NCI-H187 treated with DMSO at 0.1 percent for 48 hours (cell line): ENCODE data around the gene PRSS57.

ENCODE experiments used
- DNase-seq: peaks from one replicate; lab custom pipeline; 2025; lab: John Stamatoyannopoulos, UW

PRSS57 gene

DNA sequence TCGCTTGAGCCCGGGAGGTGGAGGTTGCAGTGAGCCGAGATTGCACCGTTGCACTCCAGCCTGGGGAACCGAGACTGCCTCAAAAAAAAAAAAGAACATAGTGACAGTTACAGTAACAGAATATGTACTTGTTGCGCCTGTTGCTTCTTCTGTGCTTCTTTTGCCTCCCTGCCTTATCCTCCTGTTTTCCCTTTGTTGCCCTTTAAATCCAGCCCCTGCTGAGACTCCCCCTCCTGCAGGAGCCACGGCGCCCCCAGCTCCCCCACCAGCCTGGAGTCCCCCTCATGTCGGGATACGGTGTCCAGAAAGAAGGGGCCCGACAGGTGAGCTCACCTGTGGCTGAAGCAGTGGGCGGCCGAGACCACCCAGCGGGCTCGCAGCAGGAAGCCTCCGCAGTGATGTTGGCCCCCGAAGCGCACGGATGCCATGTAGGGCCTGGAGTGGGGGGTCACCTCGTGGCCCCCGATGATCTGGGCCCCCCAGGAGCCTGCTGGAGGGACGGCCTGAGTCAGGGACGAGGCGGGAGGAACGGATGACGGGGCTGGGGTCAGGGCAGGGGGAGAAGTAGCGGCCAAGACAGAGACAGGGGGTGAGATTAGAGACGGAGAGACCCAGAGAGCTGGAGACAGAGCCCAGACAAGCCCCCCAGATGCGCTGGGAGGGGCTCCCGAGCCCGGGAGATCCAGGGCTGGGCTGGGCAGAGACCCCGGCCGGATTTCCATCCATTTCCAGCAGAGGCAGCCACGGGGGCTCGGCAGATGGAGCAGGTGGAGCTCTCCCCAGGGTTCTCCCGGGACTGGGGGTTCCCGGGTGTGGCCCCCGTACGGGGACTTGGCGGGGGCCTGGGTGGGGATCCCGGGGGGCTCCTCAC is 536 bp downstream of the PRSS57 start:
- no peak for DNase-seq

DNA sequence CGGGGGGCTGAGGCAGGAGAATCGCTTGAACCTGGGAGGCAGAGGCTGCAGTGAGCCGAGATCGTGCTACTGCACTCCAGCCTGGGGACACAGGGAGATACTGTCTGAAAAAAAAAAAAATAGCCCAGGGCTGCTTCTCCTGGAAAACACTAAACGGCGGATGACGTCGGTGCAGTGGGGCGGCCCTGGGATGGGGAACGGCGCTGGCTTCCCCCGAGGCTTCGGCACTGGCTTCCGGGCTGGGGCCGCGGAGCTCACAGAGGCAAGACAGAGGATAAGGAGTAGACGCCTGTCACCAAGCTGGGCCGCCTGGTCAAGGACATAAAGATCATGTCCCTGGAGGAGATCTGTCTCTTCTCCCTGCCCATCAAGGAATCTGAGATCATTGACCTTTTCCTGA is 5.0 kb downstream of the PRSS57 start:
- no peak for DNase-seq

DNA sequence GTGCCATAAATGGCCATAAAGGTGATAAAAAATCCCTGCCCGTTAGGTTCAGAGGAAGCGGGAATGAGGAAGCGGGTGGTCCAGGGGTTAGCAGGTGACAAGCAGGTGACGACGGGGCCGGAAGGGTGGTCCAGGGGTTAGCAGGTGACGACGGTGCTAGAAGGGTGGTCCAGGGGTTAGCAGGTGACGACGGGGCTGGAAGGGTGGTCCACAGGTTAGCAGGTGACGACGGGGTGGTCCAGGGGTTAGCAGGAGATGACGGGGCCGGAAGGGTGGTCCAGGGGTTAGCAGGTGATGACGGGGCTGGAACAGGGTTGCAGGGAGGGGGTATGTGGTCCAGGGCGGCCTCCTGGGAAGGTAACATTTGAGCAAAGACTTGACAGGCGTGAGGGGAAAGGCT is 6.3 kb downstream of the PRSS57 start:
- DNase-seq = no peak

DNA sequence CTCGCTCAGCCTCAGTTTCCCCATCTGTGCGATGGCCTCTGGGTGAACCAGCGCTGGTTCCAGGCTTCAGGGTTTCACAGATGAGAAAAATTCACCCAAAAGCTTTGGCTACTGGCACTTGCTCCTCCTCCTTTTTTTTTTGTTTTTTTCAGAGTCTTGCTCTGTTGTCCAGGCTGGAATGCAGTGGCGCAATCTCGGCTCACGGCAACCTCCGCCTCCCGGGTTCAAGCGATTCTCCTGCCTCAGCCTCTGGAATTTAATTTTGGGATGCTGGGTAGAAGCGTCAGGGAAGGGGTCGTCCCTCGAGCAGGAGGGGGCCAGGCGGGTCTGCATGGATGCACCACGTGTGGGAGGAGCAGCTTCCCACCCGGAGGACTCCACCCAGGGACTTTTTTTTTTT is 7.0 kb downstream of the PRSS57 start:
- no peak for DNase-seq

DNA sequence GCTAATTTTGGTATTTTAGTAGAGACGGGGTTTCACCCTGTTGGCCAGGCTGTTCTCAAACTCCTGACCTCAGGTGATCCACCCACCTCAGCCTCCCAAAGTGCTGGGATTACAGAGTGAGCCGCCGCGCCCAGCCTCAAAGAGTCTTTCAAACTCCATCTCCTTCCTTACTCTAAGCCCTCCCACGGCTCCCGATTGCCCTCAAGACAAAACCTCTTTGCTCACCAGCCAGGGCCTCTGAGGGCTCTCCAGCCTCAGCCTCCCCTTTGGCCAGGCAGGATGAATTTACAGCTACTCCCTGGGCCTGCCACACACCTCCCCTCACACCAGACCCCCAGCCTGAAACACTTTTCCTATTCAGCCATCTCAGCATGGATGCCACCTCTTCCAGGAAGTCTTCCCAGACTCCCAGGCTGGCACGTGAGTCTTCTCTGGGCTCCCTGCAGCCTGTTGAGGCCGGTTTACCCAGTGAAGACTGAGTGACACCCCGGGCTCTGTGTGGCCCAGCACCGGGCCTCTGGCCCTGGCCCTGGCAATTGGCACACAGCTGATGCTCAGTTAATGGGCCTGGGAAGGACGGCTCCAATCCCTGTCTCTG is 7.6 kb downstream of the PRSS57 start:
- DNase-seq = no peak

DNA sequence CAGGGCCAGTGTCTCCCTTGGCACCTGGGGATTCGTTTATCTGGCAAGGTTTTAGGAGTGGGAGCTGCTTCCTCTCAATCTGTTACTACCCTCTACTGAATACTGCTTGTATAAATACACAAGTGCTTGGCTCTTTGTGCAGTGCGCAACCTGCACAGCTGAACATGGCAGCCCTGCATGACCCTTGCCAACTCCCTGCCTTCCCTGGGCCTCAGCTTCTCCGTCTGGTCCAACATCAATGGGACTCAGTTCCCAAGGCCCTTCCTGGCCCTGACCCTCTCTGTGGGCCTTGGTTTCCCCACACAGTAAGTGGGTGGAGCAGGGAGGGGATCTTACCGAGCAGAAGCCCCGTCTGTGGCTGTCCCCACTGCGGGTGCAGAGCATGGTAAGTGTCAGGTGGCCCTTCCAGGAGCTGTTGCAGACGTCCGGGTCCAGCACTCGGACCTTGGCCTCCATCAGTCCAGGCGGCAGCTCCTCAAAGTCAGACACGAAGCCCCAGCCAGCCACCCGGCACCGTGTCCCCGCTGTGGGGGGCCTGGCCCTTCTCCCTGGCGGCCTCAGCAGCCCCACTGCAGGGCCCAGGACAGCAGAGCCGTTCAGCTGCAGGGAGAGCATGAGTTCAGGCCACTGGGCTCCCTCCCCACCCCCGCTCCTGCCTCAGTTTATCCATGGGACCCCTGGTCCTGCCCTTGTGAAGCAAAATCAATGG is 8.5 kb downstream of the PRSS57 start:
- DNase-seq = no peak

DNA sequence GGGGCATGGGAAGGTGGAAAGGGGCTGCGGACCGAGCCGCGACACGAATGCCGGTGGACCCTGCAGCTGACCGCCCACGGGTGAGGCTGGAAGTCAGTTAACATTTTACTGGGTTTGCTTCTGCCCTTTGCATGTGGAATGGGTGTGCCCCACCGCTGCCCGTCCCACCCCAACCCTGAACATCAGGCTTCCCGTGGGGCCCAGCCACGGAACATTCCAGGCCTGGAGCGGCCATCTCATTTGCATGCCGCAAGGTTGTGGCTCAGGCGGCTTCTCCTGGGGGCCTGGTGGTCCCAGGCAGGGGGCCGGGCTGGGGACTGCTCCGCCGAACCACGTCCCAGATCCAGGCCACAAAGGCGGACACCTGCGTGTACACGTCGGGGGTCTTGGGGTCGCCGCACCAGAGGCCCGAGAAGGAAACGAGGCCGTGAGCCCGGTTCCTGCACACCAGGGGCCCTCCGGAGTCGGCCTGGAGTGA is 9.8 kb downstream of the PRSS57 start:
- DNase-seq = no peak

DNA sequence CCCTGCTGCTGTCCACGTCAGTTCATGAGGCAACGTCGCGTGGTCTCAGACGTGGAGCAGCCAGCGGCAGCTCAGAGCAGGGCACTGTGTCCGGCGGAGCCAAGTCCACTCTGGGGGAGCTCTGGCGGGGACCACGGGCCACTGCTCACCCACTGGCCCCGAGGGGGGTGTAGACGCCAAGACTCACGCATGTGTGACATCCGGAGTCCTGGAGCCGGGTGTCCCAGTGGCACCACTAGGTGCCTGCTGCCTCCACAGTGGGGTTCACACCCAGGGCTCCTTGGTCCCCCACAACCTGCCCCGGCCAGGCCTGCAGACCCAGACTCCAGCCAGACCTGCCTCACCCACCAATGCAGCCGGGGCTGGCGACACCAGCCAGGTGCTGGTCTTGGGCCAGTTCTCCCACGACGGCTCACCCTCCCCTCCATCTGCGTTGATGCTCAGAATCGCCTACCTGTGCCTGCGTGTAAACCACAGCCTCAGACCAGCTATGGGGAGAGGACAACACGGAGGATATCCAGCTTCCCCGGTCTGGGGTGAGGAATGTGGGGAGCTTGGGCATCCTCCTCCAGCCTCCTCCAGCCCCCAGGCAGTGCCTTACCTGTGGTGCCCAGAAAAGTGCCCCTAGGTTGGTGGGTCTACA is 12.5 kb downstream of the PRSS57 start:
- DNase-seq = no peak

DNA sequence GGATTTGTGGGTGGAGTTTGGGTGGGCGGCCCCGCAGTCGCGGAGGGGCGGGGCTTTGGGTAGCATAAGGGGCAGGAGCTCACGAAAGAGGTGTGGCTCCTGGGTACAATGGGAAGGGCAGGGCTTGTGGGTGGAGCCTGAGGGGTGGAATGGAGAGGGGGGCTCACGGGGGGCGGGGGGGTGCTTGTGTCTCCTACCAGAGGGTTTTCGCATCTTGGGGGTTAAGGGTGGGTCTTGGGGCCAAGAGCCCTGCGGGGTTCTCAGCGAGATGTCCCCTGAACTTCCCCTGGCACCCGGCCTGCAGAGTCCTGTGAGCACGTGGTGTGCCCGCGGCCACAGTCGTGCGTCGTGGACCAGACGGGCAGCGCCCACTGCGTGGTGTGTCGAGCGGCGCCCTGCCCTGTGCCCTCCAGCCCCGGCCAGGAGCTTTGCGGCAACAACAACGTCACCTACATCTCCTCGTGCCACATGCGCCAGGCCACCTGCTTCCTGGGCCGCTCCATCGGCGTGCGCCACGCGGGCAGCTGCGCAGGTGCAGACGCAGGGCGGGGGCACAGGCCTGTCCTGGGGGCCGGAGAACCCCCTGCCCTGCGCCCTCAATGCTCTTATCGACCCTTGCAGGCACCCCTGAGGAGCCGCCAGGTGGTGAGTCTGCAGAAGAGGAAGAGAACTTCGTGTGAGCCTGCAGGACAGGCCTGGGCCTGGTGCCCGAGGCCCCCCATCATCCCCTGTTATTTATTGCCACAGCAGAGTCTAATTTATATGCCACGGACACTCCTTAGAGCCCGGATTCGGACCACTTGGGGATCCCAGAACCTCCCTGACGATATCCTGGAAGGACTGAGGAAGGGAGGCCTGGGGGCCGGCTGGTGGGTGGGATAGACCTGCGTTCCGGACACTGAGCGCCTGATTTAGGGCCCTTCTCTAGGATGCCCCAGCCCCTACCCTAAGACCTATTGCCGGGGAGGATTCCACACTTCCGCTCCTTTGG is 13.9 kb downstream of the PRSS57 start:
- no peak for DNase-seq

DNA sequence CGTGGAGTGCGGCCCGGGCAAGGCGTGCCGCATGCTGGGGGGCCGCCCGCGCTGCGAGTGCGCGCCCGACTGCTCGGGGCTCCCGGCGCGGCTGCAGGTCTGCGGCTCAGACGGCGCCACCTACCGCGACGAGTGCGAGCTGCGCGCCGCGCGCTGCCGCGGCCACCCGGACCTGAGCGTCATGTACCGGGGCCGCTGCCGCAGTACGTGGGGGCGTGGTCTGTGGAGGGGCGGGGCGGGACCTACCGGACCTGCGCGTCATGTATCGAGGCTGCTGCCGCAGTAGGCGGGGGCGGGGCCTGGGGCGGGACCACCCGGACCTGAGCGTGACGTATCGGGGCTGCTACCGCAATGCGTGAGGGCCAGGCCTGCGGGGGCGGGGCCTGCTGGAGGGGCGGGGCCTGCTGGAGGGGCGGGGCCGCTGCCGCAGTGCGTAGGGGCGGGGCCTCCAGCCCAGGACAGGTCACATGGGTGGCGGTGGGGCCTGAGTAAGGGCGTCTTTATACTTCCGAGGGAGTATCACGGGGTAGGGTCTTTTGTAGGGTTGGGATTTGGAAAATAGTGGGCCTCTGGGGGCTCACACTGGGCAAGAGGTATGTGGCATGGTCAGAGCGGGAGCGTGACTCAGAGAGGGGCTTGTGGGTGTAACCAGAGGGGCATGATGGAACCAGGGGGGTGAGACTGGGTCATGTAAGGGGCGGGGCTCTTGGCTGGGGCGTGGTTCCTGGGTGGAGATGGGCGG is 14.8 kb downstream of the PRSS57 start:
- peak; percentile 91 for DNase-seq

DNA sequence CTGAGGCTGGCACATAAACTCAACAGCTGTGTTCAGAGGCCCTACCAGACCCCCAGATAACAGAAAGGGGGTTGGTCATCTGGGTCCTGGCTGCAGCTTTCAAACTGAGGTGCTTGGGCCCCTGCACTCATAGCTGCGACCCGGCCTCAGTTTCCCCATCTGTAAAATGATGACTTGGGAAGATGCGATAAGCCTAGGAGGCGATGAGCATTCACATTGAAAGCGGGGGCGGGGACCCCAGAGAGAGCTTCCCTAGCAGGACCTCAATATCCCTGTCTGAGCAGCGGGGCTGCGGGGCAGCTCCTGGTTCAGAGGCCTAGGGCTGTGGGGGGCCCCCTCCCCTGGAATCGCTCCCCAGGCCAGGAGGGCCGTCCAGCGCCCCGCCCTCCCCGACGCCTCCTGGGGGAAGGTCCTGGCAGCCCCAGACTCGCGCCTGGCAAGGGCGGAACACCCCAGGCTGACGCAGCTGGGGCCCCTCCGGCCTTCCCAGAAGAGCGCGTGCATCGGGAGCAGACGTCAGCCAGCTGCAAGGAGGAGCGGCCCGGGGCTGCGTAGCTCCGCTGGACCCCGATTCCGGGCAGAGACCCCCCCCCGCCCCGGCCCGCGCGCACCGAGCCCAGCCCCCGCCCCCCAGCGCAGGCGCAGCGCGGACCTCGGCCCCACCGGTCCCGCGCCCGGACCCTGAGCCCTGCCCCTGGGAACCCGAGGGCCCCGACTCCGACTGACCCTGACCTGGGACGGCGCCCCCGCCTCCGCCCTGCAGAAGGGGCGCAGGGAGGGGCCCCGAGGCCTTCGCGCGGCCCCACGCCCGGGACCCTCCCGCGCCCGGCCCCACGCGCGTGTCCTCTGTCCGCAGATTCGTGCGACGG is 15.6 kb downstream of the PRSS57 start:
- DNase-seq = no peak

DNA sequence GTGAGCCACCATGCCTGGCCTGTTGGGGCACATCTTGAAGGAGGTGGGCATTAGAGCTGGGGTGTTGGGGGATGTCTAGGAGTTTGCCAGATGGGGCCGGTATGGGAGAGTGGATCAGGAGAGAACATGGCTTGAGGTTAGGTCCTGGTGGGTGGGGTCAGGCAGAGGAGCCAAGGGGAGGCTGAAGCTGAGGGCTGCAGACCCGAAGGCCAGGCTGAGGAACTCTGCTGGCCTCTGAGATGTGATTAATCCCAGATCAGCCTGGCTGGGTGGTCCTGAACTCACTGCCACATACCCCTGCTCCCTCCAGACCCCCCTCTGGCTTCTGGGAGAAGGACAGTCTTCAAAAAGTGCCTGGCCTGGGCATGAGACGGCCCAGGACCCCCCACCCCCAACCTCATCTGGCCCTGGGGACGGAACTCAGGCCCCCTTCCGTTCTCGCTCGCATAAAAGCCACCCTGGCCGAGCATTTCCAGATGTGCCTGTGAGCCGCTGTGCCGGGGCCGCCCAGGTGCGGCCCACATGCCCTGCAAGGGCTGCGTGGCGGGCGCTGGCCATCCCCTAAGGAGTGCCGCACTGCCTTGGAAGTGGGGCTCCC is 16.4 kb downstream of the PRSS57 start:
- no peak for DNase-seq

DNA sequence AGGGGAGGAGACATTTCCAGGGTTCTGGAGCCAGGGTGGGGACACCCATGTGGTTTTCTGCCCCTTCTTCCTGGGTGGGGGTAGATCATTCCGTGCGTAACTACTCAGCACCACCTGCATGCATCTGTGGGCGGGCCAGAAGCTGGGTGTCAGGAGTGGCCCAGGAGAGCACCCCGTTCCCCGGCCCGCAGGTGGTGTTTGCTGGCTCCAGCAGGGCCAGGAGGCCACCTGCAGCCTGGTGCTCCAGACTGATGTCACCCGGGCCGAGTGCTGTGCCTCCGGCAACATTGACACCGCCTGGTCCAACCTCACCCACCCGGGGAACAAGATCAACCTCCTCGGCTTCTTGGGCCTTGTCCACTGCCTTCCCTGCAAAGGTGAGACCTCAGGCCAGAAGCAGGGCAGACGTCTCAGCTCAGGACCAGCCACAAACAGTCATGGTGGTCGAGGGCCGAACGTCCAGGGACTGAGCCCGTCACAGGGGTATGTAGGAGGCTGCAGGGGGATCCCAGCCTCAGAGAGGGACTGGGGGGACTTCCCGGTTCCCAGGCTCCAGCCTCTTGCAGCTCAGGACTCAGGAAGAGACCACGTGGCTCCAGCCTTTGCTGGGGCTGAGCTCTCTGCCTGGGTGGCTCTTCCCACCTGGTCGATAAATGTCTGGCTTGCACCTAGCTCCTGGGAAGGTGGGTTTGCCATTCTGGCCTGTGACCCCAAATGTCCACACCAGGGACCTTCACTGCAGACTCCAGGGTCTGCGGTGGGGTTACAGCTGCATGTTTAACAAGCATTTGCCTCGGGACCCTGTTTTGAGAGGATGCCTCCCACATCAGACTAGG is 17.4 kb downstream of the PRSS57 start:
- DNase-seq = no peak

DNA sequence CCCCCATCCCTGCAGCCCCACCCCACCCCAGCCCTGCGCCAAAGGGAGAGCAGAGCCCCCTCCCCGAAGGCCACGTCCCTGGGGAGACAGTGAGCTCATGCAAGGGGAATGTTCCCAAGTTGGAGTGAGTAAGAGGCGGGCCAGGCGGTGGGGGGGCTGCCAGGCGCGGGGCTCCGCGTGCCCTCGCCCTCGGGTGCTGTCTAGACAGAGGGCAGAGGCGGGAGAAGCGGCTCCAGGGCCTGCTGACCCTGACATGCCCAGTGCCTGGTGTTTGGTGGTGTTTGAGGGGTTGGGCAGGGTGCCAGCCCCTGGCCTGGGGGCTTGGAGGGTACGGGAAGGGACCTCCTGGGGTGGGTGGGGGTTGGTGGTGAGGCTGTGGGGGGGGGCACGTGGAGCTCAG is 18.1 kb downstream of the PRSS57 start:
- no peak for DNase-seq

DNA sequence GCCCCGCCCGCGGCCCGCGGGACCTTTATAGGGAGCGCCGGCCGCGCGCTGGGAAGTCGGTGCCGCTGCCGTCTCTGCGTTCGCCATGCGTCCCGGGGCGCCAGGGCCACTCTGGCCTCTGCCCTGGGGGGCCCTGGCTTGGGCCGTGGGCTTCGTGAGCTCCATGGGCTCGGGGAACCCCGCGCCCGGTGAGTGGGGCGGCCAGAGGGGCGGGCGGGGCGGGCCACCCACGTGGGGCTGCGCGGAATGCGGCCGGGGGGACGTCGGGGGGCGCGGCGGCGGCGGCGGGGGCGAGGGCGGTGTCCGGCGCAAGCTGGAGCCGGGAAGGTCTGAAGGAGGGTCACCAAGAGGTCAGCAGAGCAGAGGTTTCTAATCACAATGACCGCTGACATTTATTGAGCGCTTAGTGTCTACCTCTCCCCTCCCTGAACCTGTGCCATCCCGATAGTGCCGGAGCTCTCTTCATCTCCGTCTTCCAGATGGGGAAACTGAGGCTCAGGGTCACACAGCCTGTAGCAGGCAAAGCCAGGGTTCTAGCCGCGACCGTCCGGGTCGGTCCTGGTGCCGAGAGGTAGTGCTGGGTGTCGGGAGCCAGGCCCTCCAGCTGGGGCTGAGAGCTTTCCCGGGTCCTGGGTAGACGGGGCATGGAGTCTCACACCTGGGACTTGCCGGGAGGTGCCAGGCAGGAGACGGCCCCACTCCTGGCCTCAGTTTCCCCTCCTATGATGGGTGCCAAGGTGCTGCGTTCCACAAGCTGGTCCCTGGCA is 18.7 kb downstream of the PRSS57 start, which contains the start of gene FSTL3:
TSS of gene FSTL3 (plus strand) at position 54 of the 767 bp plus-strand sequence. CDS start at position 86, 32 bp downstream.
- DNase-seq = no peak

DNA sequence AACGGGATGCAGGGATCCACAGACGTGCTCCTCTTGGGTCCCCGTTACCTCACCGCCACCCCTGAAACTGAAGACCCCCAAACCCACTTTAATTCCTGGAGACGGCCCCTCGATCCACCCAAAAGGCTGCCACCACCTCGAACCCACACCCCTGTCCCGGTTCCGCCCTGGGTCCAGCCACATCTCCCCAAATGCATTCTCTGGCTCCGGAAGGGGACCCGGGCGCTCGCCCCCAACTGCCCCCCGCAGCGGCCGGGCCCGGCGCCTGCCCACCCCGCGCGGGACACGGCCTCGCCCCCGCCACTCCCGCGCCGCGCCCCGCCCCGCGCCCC is 19.3 kb downstream of the PRSS57 start:
- DNase-seq = no peak
